ENCODE results near the gene CFAP92. TPM values are rescaled to one million over a fixed set of nuclear protein-coding genes. Genes with fewer than 3 reads are reported as not detected.

Gene CFAP92
- total RNA-seq, 1 experiment from 2014 or later, result 0.33 TPM

GRCh38 chr3:128879125-128879969 lies 114.5 kb downstream of the CFAP92 start, which contains the start of gene ACAD9:
Gene ACAD9, plus strand, starts transcription at chr3:128879620. Its CDS starts 72 bp downstream, at chr3:128879692.
- TF ChIP-seq EZH2 (IDR thresholded peaks at IDR 0.05; ENCODE audit: low read length, unreplicated experiment) (no peak), CTCF (conservative IDR thresholded peaks at IDR 0.05; ENCODE audit: low read depth, low read length) (no peak), EZH2phosphoT487 (IDR thresholded peaks at IDR 0.05; ENCODE audit: borderline replicate concordance, low read length) (no peak)
- no peaks in the 10 kb centered on the region for H3K9me2 ChIP-seq (replicated peaks; ENCODE audit: low read length)
- ChIA-PET POLR2A (ENCODE audit: unreplicated experiment) (interaction anchor here (0.6 kb wide), 3 partner anchors 199 to 829 kb away, joined by 3 to 5 read pairs (median 4); no protein-coding TSS in a partner anchor), CTCF (interaction anchor here (0.6 kb wide), 1 partner anchor 164 kb away, joined by 3 read pairs; no protein-coding TSS in a partner anchor)
- peak within 1 kb of the TSS; percentile 74 for H3K27ac ChIP-seq (ENCODE audit: low read length)
- peak; percentile 90 for ATAC-seq
- no peaks in the 10 kb centered on the region; the same call in none of the 2 replicates for H3K36me3 ChIP-seq (ENCODE audit: low read depth, low read length)
- no peaks in the 10 kb centered on the region for H4K20me1 ChIP-seq (ENCODE audit: low read length)
- peaks cover 36% of the 10 kb centered on the region for H3K4me1 ChIP-seq (ENCODE audit: insufficient read depth, low read length)
- H3K79me2 ChIP-seq (ENCODE audit: low read length), result peaks cover 63% of the 10 kb centered on the region
- peak within 1 kb of the TSS; percentile 100 for H3K4me2 ChIP-seq (ENCODE audit: low read length)
- H3K27me3 ChIP-seq (ENCODE audit: low read length), result no peaks in the 10 kb centered on the region
- peak; percentile 94 for DNase-seq
- H3K9me3 ChIP-seq (ENCODE audit: low read length), result no peaks in the 10 kb centered on the region
- intact Hi-C loops (cut with micrococcal nuclease), result loop anchor here (1.0 kb wide), 1 partner anchor 199 kb away; no protein-coding TSS in a partner anchor
- H3K9ac ChIP-seq (ENCODE audit: low read length), result peak within 1 kb of the TSS; percentile 100
- peak within 1 kb of the TSS; percentile 96 for H2AFZ ChIP-seq (ENCODE audit: low read length)
- no peaks in the 10 kb centered on the region for H3F3A ChIP-seq (ENCODE audit: low read length, unreplicated experiment)
- peak within 1 kb of the TSS; percentile 99 for H3K4me3 ChIP-seq (ENCODE audit: low read length)
- BruUV-seq (replicated peaks), result TSS peak; percentile 78

GRCh38 chr3:128878556-128879124 lies 115.2 kb downstream of the CFAP92 start:
- peak overlapping the region; percentile 100 for H3K9ac ChIP-seq (ENCODE audit: low read length)
- DNase-seq, result peak; percentile 13
- ChIA-PET POLR2A (ENCODE audit: unreplicated experiment) (interaction anchor here (0.6 kb wide), 2 partner anchors 198 to 830 kb away, joined by 4 to 5 read pairs; no protein-coding TSS in a partner anchor), CTCF (no interaction called here)
- peak; percentile 44 for ATAC-seq
- TF ChIP-seq EZH2 (IDR thresholded peaks at IDR 0.05; ENCODE audit: low read length, unreplicated experiment) (no peak), EZH2phosphoT487 (IDR thresholded peaks at IDR 0.05; ENCODE audit: borderline replicate concordance, low read length) (no peak), CTCF (conservative IDR thresholded peaks at IDR 0.05; ENCODE audit: low read depth, low read length) (no peak)
- peak overlapping the region; percentile 99 for H3K4me3 ChIP-seq (ENCODE audit: low read length)
- H2AFZ ChIP-seq (ENCODE audit: low read length), result peak overlapping the region; percentile 91
- no peaks in the 10 kb centered on the region for H3K9me3 ChIP-seq (ENCODE audit: low read length)
- no peaks in the 10 kb centered on the region for H3K9me2 ChIP-seq (replicated peaks; ENCODE audit: low read length)
- H3F3A ChIP-seq (ENCODE audit: low read length, unreplicated experiment), result no peaks in the 10 kb centered on the region
- H3K36me3 ChIP-seq (ENCODE audit: low read depth, low read length), result no peaks in the 10 kb centered on the region; the same call in 1 of the 2 replicates
- H3K4me1 ChIP-seq (ENCODE audit: insufficient read depth, low read length), result peaks cover 36% of the 10 kb centered on the region
- intact Hi-C loops (cut with micrococcal nuclease), result loop anchor here (1.0 kb wide), 1 partner anchor 198 kb away; no protein-coding TSS in a partner anchor
- no peaks in the 10 kb centered on the region for H4K20me1 ChIP-seq (ENCODE audit: low read length)
- peak overlapping the region; percentile 74 for H3K27ac ChIP-seq (ENCODE audit: low read length)
- H3K79me2 ChIP-seq (ENCODE audit: low read length), result peaks cover 56% of the 10 kb centered on the region
- H3K4me2 ChIP-seq (ENCODE audit: low read length), result peak overlapping the region; percentile 100
- no peaks in the 10 kb centered on the region for H3K27me3 ChIP-seq (ENCODE audit: low read length)
- BruUV-seq (replicated peaks), result TSS peak; percentile 95
